Liver (tissue), 9 donors: ENCODE results near the gene TLR5. TPM values are rescaled to one million over a fixed set of nuclear protein-coding genes. Genes with fewer than 3 reads are reported as not detected.

ENCODE experiments used
- DNase-seq: peaks from one replicate; pipeline ENCODE4 v3.0.0-alpha.2; 2017; ENCODE audit warnings: low spot score
- H3K27ac ChIP-seq, 2 donors: one replicate each; pipeline ENCODE4 v1.7.0; 2013; ENCODE audit warnings: inconsistent platforms in 2 of 2, low read length in 2 of 2, control low read depth in 1 of 2, low read depth in 1 of 2, mild to moderate bottlenecking in 1 of 2
- H3K27me3 ChIP-seq, 4 donors: one replicate each; pipeline versions ENCODE4 v1.6.1 to v1.7.0; 2013; ENCODE audit warnings: low read length in 3 of 4, inconsistent platforms in 1 of 4, mild to moderate bottlenecking in 1 of 4, moderate library complexity in 1 of 4; ENCODE audit not compliant: control insufficient read depth in 4 of 4, insufficient read depth in 4 of 4
- H3K36me3 ChIP-seq, 4 donors: one replicate each; pipeline versions ENCODE4 v1.6.1 to v1.7.0; 2013; ENCODE audit warnings: low read length in 3 of 4, mild to moderate bottlenecking in 3 of 4, low read depth in 1 of 4, moderate library complexity in 1 of 4; ENCODE audit not compliant: control insufficient read depth in 4 of 4, insufficient read depth in 3 of 4
- H3K4me1 ChIP-seq, 4 donors: one replicate each; pipeline versions ENCODE4 v1.6.1 to v1.7.0; 2013; ENCODE audit warnings: low read length in 3 of 4, mild to moderate bottlenecking in 3 of 4, moderate library complexity in 1 of 4; ENCODE audit not compliant: control insufficient read depth in 4 of 4, insufficient read depth in 4 of 4
- H3K4me3 ChIP-seq, 3 donors: one replicate each; pipeline versions ENCODE4 v1.6.1 to v1.7.0; 2013; ENCODE audit warnings: low read length in 3 of 3, control low read depth in 1 of 3, low read depth in 1 of 3, mild to moderate bottlenecking in 1 of 3
- H3K9ac ChIP-seq, 2 donors: one replicate each; pipeline ENCODE4 v1.7.0; 2013; ENCODE audit warnings: low read length in 2 of 2, mild to moderate bottlenecking in 2 of 2, moderate library complexity in 2 of 2, control low read depth in 1 of 2, low read depth in 1 of 2
- H3K9me3 ChIP-seq, 4 donors: one replicate each; pipeline versions ENCODE4 v1.6.1 to v1.7.0; 2013; ENCODE audit warnings: low read length in 3 of 4; ENCODE audit not compliant: control insufficient read depth in 4 of 4
- EGR1 ChIP-seq, 2 donors: IDR thresholded peaks; 2 replicates each; pipeline ENCODE4 v1.6.1; 2016 to 2018; ENCODE audit warnings: antibody characterized with exemption in 2 of 2, low read depth in 2 of 2
- FOXA1 ChIP-seq: IDR thresholded peaks from 2 replicates; pipeline ENCODE4 v1.6.1; 2016; ENCODE audit warnings: antibody characterized with exemption
- FOXA2 ChIP-seq: IDR thresholded peaks from 2 replicates; pipeline ENCODE4 v1.6.1; 2016; ENCODE audit warnings: antibody characterized with exemption
- GABPA ChIP-seq, 2 donors: IDR thresholded peaks in 1 of 2; conservative IDR thresholded peaks in 1 of 2; 2 replicates each; pipeline ENCODE4 v1.6.1; 2016; ENCODE audit warnings: antibody characterized with exemption in 2 of 2, mild to moderate bottlenecking in 1 of 2, moderate library complexity in 1 of 2
- HNF4A ChIP-seq, 2 donors: conservative IDR thresholded peaks; 2 replicates each; pipeline ENCODE4 v1.6.1; 2016; ENCODE audit warnings: antibody characterized with exemption in 2 of 2, mild to moderate bottlenecking in 2 of 2
- HNF4G ChIP-seq: IDR thresholded peaks from 2 replicates; pipeline ENCODE4 v1.6.1; 2016; ENCODE audit warnings: antibody characterized with exemption
- JUND ChIP-seq, 2 donors: IDR thresholded peaks; 2 replicates each; pipeline ENCODE4 v1.6.1; 2016; ENCODE audit warnings: antibody characterized with exemption in 2 of 2
- NR2F2 ChIP-seq: IDR thresholded peaks from 2 replicates; pipeline ENCODE4 v1.6.1; 2016; ENCODE audit warnings: antibody characterized with exemption
- RAD21 ChIP-seq, 2 donors: IDR thresholded peaks; 2 replicates each; pipeline ENCODE4 v1.6.1; 2016; ENCODE audit warnings: antibody characterized with exemption in 2 of 2, mild to moderate bottlenecking in 2 of 2
- RXRA ChIP-seq, 2 donors: IDR thresholded peaks; 2 replicates each; pipeline ENCODE4 v1.6.1; 2017 to 2018; ENCODE audit warnings: antibody characterized with exemption in 2 of 2, mild to moderate bottlenecking in 1 of 2
- SP1 ChIP-seq: IDR thresholded peaks from 2 replicates; pipeline ENCODE4 v1.6.1; 2018; ENCODE audit warnings: antibody characterized with exemption, mild to moderate bottlenecking
- TAF1 ChIP-seq: conservative IDR thresholded peaks from 2 replicates; pipeline ENCODE4 v1.6.1; 2016; ENCODE audit warnings: antibody characterized with exemption, mild to moderate bottlenecking
- YY1 ChIP-seq: IDR thresholded peaks from 2 replicates; pipeline ENCODE4 v1.6.1; 2016; ENCODE audit warnings: antibody characterized with exemption, mild to moderate bottlenecking
- WGBS: extraction: QIAGEN DNeasy Blood & Tissue Kit; methylation state at CpG from one replicate; pipeline ENCODE4 v1.1.7; 2013; 5-methylcytosine and 5-hydroxymethylcytosine counted together
- polyA plus RNA-seq, 2 donors: library from polyadenylated mRNA; stranded (reverse) in 1 of 2; unstranded in 1 of 2; fragments of 200-250 nt in 1 of 2; fragments of >200 nt in 1 of 2; fragmentation: Nextera tagmentation in 1 of 2; extraction: Ambion mirVana in 1 of 2; gene quantifications; one replicate each; pipeline versions ENCODE4 v1.2.1 to v1.2.3, GENCODE V29; 2013 to 2015
- total RNA-seq, 2 donors: library from RNA; depleted of rRNA; stranded (reverse); fragments of >200 nt; gene quantifications; one replicate each; pipeline ENCODE4 v1.2.3, GENCODE V29; 2014
- TF ChIP-seq, protein P1 (sequence below): IDR thresholded peaks from 2 replicates; pipeline ENCODE4 v1.6.1; 2016; ENCODE audit warnings: antibody characterized with exemption, mild to moderate bottlenecking
- TF ChIP-seq, protein P2 (sequence below): IDR thresholded peaks from 2 replicates; pipeline ENCODE4 v1.6.1; 2016; ENCODE audit warnings: antibody characterized with exemption
- TF ChIP-seq, protein P3 (sequence below): IDR thresholded peaks from 2 replicates; pipeline ENCODE4 v1.6.1; 2016; ENCODE audit warnings: antibody characterized with exemption
- TF ChIP-seq, protein P4 (sequence below): IDR thresholded peaks from 2 replicates; pipeline ENCODE4 v1.6.1; 2016; ENCODE audit warnings: antibody characterized with exemption
- TF ChIP-seq, protein P5 (sequence below): fragments of 150-350 bp; IDR thresholded peaks from 2 replicates; pipeline ENCODE4 v1.5.1; 2017; ENCODE audit warnings: improper control_type of control experiment, low read depth, low read length; ENCODE audit not compliant: missing input control
- donor health status: healthy.
- donor health status: healthy.
- donor health status: healthy.
- donor health status: healthy.
- donor health status: healthy.

TLR5 gene
- total and polyA plus RNA-seq, 4 donors, result 0.93 to 2.4 (median 1.5) TPM

DNA sequence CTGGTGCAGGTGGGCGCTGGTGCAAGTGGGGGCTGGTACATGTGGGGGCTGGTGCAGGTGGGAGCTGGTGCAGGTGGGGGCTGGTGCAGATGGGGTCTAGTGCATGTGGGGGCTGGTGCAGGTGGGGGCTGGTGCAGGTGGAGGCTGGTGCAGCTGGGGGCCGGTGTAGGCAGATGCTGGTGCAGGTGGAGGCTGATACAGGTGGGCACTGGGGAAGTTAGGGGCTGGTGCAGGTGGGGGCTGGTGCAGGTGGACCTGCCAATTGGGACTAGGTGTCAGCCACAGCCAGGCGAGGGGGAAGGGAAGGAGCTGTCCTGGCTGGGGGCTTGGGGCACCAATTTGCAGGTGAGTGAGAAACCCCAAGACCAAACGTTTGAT, 46.5 kb upstream of the TLR5 start:
- H3K27ac ChIP-seq, result no peak overlapping the region
- H3K9me3 ChIP-seq, result no peaks in the 10 kb centered on the region
- peaks cover 0 to 9% (median 3%) of the 10 kb centered on the region in 4 donors for H3K4me1 ChIP-seq
- no peaks in the 10 kb centered on the region for H3K27me3 ChIP-seq
- no peak overlapping the region for H3K9ac ChIP-seq
- no peaks in the 10 kb centered on the region for H3K36me3 ChIP-seq
- 88% methylated on average over 4 of the region's 4 CpGs for WGBS
- no peak for DNase-seq
- TF ChIP-seq EGR1 (IDR thresholded peaks at IDR 0.05; ENCODE audit: low read depth in 2 of 2), result no peak
- no peak for TF ChIP-seq YY1
- no peak for TF ChIP-seq FOXA2
- TF ChIP-seq, protein P1, sequence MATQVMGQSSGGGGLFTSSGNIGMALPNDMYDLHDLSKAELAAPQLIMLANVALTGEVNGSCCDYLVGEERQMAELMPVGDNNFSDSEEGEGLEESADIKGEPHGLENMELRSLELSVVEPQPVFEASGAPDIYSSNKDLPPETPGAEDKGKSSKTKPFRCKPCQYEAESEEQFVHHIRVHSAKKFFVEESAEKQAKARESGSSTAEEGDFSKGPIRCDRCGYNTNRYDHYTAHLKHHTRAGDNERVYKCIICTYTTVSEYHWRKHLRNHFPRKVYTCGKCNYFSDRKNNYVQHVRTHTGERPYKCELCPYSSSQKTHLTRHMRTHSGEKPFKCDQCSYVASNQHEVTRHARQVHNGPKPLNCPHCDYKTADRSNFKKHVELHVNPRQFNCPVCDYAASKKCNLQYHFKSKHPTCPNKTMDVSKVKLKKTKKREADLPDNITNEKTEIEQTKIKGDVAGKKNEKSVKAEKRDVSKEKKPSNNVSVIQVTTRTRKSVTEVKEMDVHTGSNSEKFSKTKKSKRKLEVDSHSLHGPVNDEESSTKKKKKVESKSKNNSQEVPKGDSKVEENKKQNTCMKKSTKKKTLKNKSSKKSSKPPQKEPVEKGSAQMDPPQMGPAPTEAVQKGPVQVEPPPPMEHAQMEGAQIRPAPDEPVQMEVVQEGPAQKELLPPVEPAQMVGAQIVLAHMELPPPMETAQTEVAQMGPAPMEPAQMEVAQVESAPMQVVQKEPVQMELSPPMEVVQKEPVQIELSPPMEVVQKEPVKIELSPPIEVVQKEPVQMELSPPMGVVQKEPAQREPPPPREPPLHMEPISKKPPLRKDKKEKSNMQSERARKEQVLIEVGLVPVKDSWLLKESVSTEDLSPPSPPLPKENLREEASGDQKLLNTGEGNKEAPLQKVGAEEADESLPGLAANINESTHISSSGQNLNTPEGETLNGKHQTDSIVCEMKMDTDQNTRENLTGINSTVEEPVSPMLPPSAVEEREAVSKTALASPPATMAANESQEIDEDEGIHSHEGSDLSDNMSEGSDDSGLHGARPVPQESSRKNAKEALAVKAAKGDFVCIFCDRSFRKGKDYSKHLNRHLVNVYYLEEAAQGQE, result no peak
- no peak for TF ChIP-seq SP1
- TF ChIP-seq, protein P2, sequence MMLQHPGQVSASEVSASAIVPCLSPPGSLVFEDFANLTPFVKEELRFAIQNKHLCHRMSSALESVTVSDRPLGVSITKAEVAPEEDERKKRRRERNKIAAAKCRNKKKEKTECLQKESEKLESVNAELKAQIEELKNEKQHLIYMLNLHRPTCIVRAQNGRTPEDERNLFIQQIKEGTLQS, result no peak
- TF ChIP-seq NR2F2, result no peak
- TF ChIP-seq, protein P3, sequence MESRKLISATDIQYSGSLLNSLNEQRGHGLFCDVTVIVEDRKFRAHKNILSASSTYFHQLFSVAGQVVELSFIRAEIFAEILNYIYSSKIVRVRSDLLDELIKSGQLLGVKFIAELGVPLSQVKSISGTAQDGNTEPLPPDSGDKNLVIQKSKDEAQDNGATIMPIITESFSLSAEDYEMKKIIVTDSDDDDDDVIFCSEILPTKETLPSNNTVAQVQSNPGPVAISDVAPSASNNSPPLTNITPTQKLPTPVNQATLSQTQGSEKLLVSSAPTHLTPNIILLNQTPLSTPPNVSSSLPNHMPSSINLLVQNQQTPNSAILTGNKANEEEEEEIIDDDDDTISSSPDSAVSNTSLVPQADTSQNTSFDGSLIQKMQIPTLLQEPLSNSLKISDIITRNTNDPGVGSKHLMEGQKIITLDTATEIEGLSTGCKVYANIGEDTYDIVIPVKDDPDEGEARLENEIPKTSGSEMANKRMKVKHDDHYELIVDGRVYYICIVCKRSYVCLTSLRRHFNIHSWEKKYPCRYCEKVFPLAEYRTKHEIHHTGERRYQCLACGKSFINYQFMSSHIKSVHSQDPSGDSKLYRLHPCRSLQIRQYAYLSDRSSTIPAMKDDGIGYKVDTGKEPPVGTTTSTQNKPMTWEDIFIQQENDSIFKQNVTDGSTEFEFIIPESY, result no peak
- no peak for TF ChIP-seq JUND (IDR thresholded peaks at IDR 0.05)
- no peak for TF ChIP-seq TAF1
- TF ChIP-seq, protein P4, sequence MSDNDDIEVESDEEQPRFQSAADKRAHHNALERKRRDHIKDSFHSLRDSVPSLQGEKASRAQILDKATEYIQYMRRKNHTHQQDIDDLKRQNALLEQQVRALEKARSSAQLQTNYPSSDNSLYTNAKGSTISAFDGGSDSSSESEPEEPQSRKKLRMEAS, result no peak
- no peak for TF ChIP-seq RAD21 (IDR thresholded peaks at IDR 0.05)
- no peak for TF ChIP-seq FOXA1
- no peak for TF ChIP-seq GABPA (IDR thresholded peaks at IDR 0.05 in 1 of 2, conservative IDR thresholded peaks at IDR 0.05 in 1 of 2)
- TF ChIP-seq, protein P5, sequence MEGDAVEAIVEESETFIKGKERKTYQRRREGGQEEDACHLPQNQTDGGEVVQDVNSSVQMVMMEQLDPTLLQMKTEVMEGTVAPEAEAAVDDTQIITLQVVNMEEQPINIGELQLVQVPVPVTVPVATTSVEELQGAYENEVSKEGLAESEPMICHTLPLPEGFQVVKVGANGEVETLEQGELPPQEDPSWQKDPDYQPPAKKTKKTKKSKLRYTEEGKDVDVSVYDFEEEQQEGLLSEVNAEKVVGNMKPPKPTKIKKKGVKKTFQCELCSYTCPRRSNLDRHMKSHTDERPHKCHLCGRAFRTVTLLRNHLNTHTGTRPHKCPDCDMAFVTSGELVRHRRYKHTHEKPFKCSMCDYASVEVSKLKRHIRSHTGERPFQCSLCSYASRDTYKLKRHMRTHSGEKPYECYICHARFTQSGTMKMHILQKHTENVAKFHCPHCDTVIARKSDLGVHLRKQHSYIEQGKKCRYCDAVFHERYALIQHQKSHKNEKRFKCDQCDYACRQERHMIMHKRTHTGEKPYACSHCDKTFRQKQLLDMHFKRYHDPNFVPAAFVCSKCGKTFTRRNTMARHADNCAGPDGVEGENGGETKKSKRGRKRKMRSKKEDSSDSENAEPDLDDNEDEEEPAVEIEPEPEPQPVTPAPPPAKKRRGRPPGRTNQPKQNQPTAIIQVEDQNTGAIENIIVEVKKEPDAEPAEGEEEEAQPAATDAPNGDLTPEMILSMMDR, result no peak
- TF ChIP-seq HNF4G, result no peak
- no peak for TF ChIP-seq HNF4A (conservative IDR thresholded peaks at IDR 0.05)
- no peak for TF ChIP-seq RXRA (IDR thresholded peaks at IDR 0.05)
- no peak overlapping the region for H3K4me3 ChIP-seq
